GM12878 (cell line): ENCODE measurements around the gene HK2.

Source experiments
- ETV6 ChIP-seq, 2 experiments: fragments of 450-650 bp in 1 of 2; IDR thresholded peaks in 1 of 2; conservative IDR thresholded peaks in 1 of 2; 2 replicates each; pipeline ENCODE4 v1.6.1; 2014; ENCODE audit warnings: antibody characterized with exemption in 1 of 2, borderline replicate concordance in 1 of 2, low read depth in 1 of 2, mild to moderate bottlenecking in 1 of 2, moderate library complexity in 1 of 2
- POLR2A ChIP-seq: IDR thresholded peaks from 2 replicates; pipeline ENCODE4 v1.6.1; 2011; ENCODE audit warnings: low read depth, mild to moderate bottlenecking, low read length
- POLR2AphosphoS5 ChIP-seq: IDR thresholded peaks from 2 replicates; pipeline ENCODE4 v1.6.1; 2011; ENCODE audit warnings: mild to moderate bottlenecking, low read length, inconsistent platforms
- SRF ChIP-seq, 2 experiments: IDR thresholded peaks; 2 replicates each; pipeline ENCODE4 v1.6.1; 2011; ENCODE audit warnings: low read depth in 2 of 2, low read length in 2 of 2, mild to moderate bottlenecking in 1 of 2, moderate library complexity in 1 of 2
- TAF1 ChIP-seq: IDR thresholded peaks from 2 replicates; pipeline ENCODE4 v1.6.1; 2011; ENCODE audit warnings: mild to moderate bottlenecking, low read depth, low read length, borderline replicate concordance
- TF ChIP-seq, protein P1 (sequence below): fragments of 450-650 bp; formaldehyde crosslinking; IDR thresholded peaks from 2 replicates; pipeline ENCODE4 v1.5.0; 2022; ENCODE audit warnings: mild to moderate bottlenecking, missing genetic modification characterization
- TF ChIP-seq, protein P2 (sequence below), 3 experiments: IDR thresholded peaks in 2 of 3; conservative IDR thresholded peaks in 1 of 3; 2 replicates each; pipeline ENCODE4 v1.5.1; 2011; ENCODE audit warnings: low read depth in 3 of 3, low read length in 3 of 3, mild to moderate bottlenecking in 3 of 3, control low read depth in 2 of 3, moderate library complexity in 2 of 3, inconsistent platforms in 1 of 3, mixed read lengths in 1 of 3; ENCODE audit not compliant: control insufficient read depth in 2 of 3, insufficient read depth in 1 of 3; ENCODE audit errors: extremely low read depth in 1 of 3

DNA sequence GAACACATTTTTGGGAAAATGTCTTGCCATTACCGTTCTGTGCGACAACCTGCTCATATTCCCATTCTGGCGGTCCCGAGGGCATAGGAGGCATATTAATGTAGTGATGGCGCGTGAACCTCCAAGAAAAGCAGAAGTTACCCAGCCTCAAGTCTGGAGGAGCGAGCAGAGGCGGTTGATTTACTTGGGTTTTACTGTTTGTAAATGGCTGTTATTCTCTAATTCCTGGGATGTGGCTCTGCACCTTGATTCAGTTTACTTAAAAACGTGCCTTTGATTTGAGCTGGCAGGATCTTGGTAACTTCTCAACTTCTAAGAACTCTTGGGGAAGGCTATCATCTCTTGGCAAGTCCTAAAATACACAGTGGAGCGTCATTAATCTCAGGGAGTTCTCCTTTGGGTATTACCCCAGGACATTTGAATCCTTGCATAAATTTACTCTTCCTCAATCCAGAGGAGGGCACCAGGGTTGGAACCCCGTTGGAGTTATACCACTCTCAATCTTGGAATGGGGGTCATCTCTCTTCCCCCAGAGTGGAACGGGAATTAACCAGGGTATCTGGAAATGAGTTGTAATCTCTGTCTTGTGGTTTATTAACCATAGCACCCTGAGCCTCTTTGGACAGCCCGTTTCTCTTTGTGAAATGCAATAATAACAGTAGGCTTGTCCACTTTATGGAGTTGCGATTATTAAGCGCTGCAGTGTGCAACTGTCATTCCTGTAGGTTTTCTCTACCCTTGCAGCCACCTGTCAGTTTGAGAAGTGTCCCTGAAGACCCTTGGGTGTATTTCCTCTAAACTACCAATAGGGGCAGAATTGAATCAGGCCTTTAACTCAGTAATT, 2.1 kb downstream of the HK2 start:
- TF ChIP-seq, protein P1, sequence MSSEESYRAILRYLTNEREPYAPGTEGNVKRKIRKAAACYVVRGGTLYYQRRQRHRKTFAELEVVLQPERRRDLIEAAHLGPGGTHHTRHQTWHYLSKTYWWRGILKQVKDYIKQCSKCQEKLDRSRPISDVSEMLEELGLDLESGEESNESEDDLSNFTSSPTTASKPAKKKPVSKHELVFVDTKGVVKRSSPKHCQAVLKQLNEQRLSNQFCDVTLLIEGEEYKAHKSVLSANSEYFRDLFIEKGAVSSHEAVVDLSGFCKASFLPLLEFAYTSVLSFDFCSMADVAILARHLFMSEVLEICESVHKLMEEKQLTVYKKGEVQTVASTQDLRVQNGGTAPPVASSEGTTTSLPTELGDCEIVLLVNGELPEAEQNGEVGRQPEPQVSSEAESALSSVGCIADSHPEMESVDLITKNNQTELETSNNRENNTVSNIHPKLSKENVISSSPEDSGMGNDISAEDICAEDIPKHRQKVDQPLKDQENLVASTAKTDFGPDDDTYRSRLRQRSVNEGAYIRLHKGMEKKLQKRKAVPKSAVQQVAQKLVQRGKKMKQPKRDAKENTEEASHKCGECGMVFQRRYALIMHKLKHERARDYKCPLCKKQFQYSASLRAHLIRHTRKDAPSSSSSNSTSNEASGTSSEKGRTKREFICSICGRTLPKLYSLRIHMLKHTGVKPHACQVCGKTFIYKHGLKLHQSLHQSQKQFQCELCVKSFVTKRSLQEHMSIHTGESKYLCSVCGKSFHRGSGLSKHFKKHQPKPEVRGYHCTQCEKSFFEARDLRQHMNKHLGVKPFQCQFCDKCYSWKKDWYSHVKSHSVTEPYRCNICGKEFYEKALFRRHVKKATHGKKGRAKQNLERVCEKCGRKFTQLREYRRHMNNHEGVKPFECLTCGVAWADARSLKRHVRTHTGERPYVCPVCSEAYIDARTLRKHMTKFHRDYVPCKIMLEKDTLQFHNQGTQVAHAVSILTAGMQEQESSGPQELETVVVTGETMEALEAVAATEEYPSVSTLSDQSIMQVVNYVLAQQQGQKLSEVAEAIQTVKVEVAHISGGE (CRISPR knock-in tag) = no peak
- TF ChIP-seq POLR2AphosphoS5 (no peak), POLR2A (no peak), TAF1 (no peak), SRF (IDR thresholded peaks at IDR 0.05; ENCODE audit: low read depth in 2 of 2, low read length in 2 of 2) (no peak), ETV6 (conservative IDR thresholded peaks at IDR 0.05 in 1 of 2, IDR thresholded peaks at IDR 0.05 in 1 of 2; ENCODE audit: borderline replicate concordance in 1 of 2, low read depth in 1 of 2) (no peak)
- TF ChIP-seq, protein P2, sequence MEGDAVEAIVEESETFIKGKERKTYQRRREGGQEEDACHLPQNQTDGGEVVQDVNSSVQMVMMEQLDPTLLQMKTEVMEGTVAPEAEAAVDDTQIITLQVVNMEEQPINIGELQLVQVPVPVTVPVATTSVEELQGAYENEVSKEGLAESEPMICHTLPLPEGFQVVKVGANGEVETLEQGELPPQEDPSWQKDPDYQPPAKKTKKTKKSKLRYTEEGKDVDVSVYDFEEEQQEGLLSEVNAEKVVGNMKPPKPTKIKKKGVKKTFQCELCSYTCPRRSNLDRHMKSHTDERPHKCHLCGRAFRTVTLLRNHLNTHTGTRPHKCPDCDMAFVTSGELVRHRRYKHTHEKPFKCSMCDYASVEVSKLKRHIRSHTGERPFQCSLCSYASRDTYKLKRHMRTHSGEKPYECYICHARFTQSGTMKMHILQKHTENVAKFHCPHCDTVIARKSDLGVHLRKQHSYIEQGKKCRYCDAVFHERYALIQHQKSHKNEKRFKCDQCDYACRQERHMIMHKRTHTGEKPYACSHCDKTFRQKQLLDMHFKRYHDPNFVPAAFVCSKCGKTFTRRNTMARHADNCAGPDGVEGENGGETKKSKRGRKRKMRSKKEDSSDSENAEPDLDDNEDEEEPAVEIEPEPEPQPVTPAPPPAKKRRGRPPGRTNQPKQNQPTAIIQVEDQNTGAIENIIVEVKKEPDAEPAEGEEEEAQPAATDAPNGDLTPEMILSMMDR (IDR thresholded peaks at IDR 0.05 in 2 of 3, conservative IDR thresholded peaks at IDR 0.05 in 1 of 3; ENCODE audit: control insufficient read depth in 2 of 3, extremely low read depth in 1 of 3, insufficient read depth in 1 of 3, low read depth in 3 of 3, low read length in 3 of 3) = peak; percentile 65 to 83 (median 72); a peak in 5 of 6 replicates
